Mammary epithelial cell (primary cell): ENCODE data around the gene YWHAE.

ENCODE experiments used
- CTCF ChIP-seq, 2 donors: IDR thresholded peaks in 1 of 2; conservative IDR thresholded peaks in 1 of 2; 2 replicates each; pipeline ENCODE4 v1.5.1; 2011 to 2012; ENCODE audit warnings: inconsistent platforms in 2 of 2, low read length in 2 of 2, mild to moderate bottlenecking in 2 of 2, control low read depth in 1 of 2, low read depth in 1 of 2; ENCODE audit not compliant: insufficient read depth in 1 of 2; ENCODE audit errors: extremely low read depth in 1 of 2
- EZH2 ChIP-seq: IDR thresholded peaks from 2 replicates; pipeline ENCODE4 v1.6.1; 2012; ENCODE audit warnings: low read length, inconsistent platforms, borderline replicate concordance

GRCh38 chr17:1374431-1375177, 25.4 kb downstream of the YWHAE start:
- TF ChIP-seq CTCF (conservative IDR thresholded peaks at IDR 0.05 in 1 of 2, IDR thresholded peaks at IDR 0.05 in 1 of 2; ENCODE audit: extremely low read depth in 1 of 2, insufficient read depth in 1 of 2, low read depth in 1 of 2, low read length in 2 of 2) (no peak), EZH2 (no peak)
